GM12878 (cell line): Measurements from ENCODE around the gene CCDC201. TPM values are rescaled to one million over a fixed set of nuclear protein-coding genes. Genes with fewer than 3 reads are reported as not detected.
"Not testable (repeated sequence)": the region's sequence is repeated elsewhere in the genome, so short reads cannot be mapped to it uniquely, and the experiment has no call there.

Experiments used
- ATAC-seq: fragments of 200-7000 bp; cut with Tn5 transposase; 3 replicates; pipeline ENCODE4 v1.9.1; 2020; ENCODE audit warnings: mild to moderate bottlenecking, moderate library complexity
- BruUV-seq: library from RNA; stranded (reverse); fragments of 400-500 nt; replicated peaks from 2 replicates; lab custom pipeline; 2021; lab: Mats Ljungman, UMichigan
- CTCF ChIA-PET: fragments of 300-600 bp; sonication (Branson Sonifier 250); formaldehyde crosslinking; extraction: SDS; loops from one replicate; lab custom pipeline; 2021; ENCODE audit warnings: inconsistent platforms; lab: Yijun Ruan, JAX
- POLR2A ChIA-PET: fragments of 350-600 bp; formaldehyde crosslinking; extraction: SDS; loops from one replicate; lab custom pipeline; 2021; ENCODE audit warnings: inconsistent platforms; lab: Charles Lee
- RAD21 ChIA-PET: fragments of 300-600 bp; sonication (Branson Sonifier 250); formaldehyde crosslinking; loops from one replicate; lab custom pipeline; 2023; ENCODE audit warnings: antibody characterized with exemption; ENCODE audit not compliant: unreplicated experiment; lab: Charles Lee
- SMC1A ChIA-PET: fragments of 300-600 bp; sonication (Branson Sonifier 250); formaldehyde crosslinking; loops from one replicate; lab custom pipeline; 2023; ENCODE audit not compliant: unreplicated experiment, uncharacterized antibody; lab: Charles Lee
- DNase-seq: peaks from one replicate; pipeline ENCODE4 v3.0.0-alpha.2; 2011; ENCODE audit warnings: low read depth, low spot score
- FAIRE-seq: peaks from 3 replicates; lab custom pipeline; 2011; peaks lifted over from hg19 to GRCh38; lab: Jason Lieb, UNC
- H2AFZ ChIP-seq: 2 replicates; pipeline ENCODE4 v1.6.0; 2011; ENCODE audit warnings: low read depth, low read length, control low read depth; ENCODE audit not compliant: control insufficient read depth
- H3K27ac ChIP-seq: 2 replicates; pipeline ENCODE4 v1.5.1; 2011; ENCODE audit warnings: control low read depth; ENCODE audit not compliant: control insufficient read depth, insufficient read depth
- H3K27me3 ChIP-seq, 2 experiments: replicated peaks in 1 of 2; 2 replicates each; pipeline versions ENCODE4 v1.6.0 to v1.6.1; 2011; ENCODE audit warnings: low read length in 1 of 2; ENCODE audit not compliant: control insufficient read depth in 2 of 2, insufficient read depth in 2 of 2
- H3K36me3 ChIP-seq, 2 experiments: 2 replicates each; pipeline ENCODE4 v1.5.1; 2011; ENCODE audit warnings: low read length in 1 of 2; ENCODE audit not compliant: control insufficient read depth in 2 of 2, insufficient read depth in 2 of 2
- H3K4me1 ChIP-seq: 2 replicates; pipeline ENCODE4 v1.6.1; 2011; ENCODE audit warnings: mild to moderate bottlenecking, low read length, moderate library complexity, mixed read lengths; ENCODE audit not compliant: control insufficient read depth, insufficient read depth
- H3K4me2 ChIP-seq: 2 replicates; pipeline ENCODE4 v1.6.0; 2011; ENCODE audit warnings: control low read depth; ENCODE audit not compliant: control insufficient read depth, insufficient read depth
- H3K4me3 ChIP-seq: fragments of 200-600 bp; sonication (generic); 2 replicates; pipeline ENCODE4 v1.5.1; 2016
- H3K79me2 ChIP-seq: 2 replicates; pipeline ENCODE4 v1.6.0; 2011; ENCODE audit warnings: low read length; ENCODE audit not compliant: control insufficient read depth, insufficient read depth
- H3K9ac ChIP-seq: 2 replicates; pipeline ENCODE4 v1.8.0; 2011; ENCODE audit warnings: low read length, control low read depth, mixed read lengths; ENCODE audit not compliant: control insufficient read depth, insufficient read depth
- H3K9me3 ChIP-seq: replicated peaks from 3 replicates; pipeline ENCODE4 v1.5.1; 2011; ENCODE audit warnings: mild to moderate bottlenecking, low read length; ENCODE audit not compliant: control insufficient read depth, insufficient read depth
- H4K20me1 ChIP-seq: 2 replicates; pipeline ENCODE4 v1.6.0; 2011; ENCODE audit not compliant: control insufficient read depth, insufficient read depth
- WGBS: methylation state at CpG from one replicate; pipeline ENCODE4 v1.1.6; 2016; ENCODE audit warnings: low lambda C conversion rate; ENCODE audit not compliant: insufficient replicate concordance, insufficient coverage; ENCODE audit errors: missing lambda C conversion rate; 5-methylcytosine and 5-hydroxymethylcytosine counted together
- in situ Hi-C: fragments of 300-500 bp; cut with MboI; formaldehyde crosslinking; loops from 9 replicates; pipeline ENCODE4 v1.14.3; 2018; ENCODE audit warnings: mixed read lengths
- intact Hi-C: fragments of 100-400 bp; cut with micrococcal nuclease; formaldehyde crosslinking; loops from one replicate; pipeline ENCODE4 v1.14.2; 2022; ENCODE audit not compliant: unreplicated experiment
- polyA plus RNA-seq, 11 experiments: library from polyadenylated mRNA; depleted of rRNA in 4 of 11; unstranded in 6 of 11; stranded (reverse) in 5 of 11; fragments of >200 nt; fragmentation: Nextera tagmentation in 4 of 11; fragmentation: Illumina TruSeq in 1 of 11; extraction: Ambion mirVana in 4 of 11; extraction: Trizol in 1 of 11; gene quantifications; 1 replicate in 1 of 11; 2 replicates in 10 of 11; pipeline versions ENCODE4 v1.2.1 to v1.2.3, GENCODE V29; 2011 to 2016; ENCODE audit warnings: inconsistent platforms in 2 of 11, missing spikeins in 2 of 11, low read depth in 1 of 11
- total RNA-seq, 4 experiments: library from RNA; depleted of rRNA in 3 of 4; stranded (reverse); fragments of >200 nt in 3 of 4; fragmentation: Illumina TruSeq in 1 of 4; extraction: Trizol in 1 of 4; gene quantifications; 2 replicates each; pipeline versions ENCODE4 v1.2.1 to v1.2.3, GENCODE V29; 2013 to 2021

The CCDC201 gene
- total and polyA plus RNA-seq, 10 of the 15 experiments (the other 5 are each of a cell fraction or from before 2014, with no cell fraction given): 0.10 TPM; not detected in 9

DNA sequence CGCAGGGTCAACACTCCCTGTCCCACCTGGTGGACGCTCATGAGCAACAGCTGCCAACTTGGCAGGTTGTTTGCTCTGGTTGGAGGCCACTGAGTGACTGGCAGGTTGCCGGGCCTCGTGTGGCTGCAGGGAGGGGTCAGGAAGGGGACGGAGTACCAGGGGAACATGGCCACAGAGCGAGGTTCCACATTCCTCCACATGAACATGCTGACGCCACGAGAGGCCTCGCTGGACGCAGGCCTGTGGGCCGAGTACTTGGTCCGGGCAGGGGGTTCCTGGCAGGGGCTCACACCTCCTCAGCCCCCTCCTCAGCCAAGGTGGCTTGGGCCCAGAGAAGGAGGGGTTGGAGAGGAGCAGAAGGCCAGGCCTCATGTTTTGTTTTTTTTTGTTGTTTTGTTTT lies 54.1 kb downstream of the CCDC201 start:
- H3K27ac ChIP-seq, in situ Hi-C loops, H3K4me3 ChIP-seq, SMC1A ChIA-PET, H3K9ac ChIP-seq, RAD21 ChIA-PET, H3K9me3 ChIP-seq, H3K36me3 ChIP-seq, H3K27me3 ChIP-seq, CTCF ChIA-PET, H4K20me1 ChIP-seq, FAIRE-seq, POLR2A ChIA-PET, H2AFZ ChIP-seq, DNase-seq, BruUV-seq, H3K79me2 ChIP-seq, H3K4me1 ChIP-seq, H3K4me2 ChIP-seq, intact Hi-C loops, ATAC-seq: not testable (repeated sequence)
- 60% methylated on average over 12 of the region's 12 CpGs for WGBS

DNA sequence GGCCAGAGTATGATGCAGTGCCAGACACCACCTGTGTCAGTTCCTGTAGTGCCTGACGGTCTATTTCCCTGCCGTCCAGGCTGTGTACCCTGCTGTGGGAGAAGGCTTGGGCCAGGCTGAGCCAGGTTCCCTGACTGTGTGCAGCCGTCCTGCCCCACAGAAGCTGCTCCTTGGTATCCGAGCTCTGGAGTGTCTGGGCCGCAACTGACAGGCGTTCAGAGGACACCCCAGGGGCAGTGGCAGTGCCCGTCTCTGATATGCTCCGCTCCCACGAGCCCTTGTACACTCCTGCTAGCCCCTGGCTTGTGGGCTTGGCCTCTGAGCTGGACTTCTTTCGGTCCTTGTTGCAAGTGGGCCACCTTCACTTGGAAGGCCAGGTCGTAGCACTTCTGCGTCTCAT lies 55.0 kb downstream of the CCDC201 start:
- in situ Hi-C loops, SMC1A ChIA-PET, RAD21 ChIA-PET, ATAC-seq, H4K20me1 ChIP-seq, H2AFZ ChIP-seq, H3K4me2 ChIP-seq, H3K36me3 ChIP-seq, H3K79me2 ChIP-seq, BruUV-seq, POLR2A ChIA-PET, CTCF ChIA-PET, H3K27ac ChIP-seq, DNase-seq, H3K9me3 ChIP-seq, FAIRE-seq, H3K27me3 ChIP-seq, intact Hi-C loops, H3K4me1 ChIP-seq, H3K4me3 ChIP-seq, H3K9ac ChIP-seq: not testable (repeated sequence)
- 76% methylated on average over 10 of the region's 12 CpGs for WGBS

GRCh38 chr7:45817016-45817415 lies 55.9 kb downstream of the CCDC201 start:
- in situ Hi-C loops, CTCF ChIA-PET, BruUV-seq, H3K9me3 ChIP-seq, H3K27ac ChIP-seq, intact Hi-C loops, SMC1A ChIA-PET, POLR2A ChIA-PET, RAD21 ChIA-PET, H4K20me1 ChIP-seq, H3K4me3 ChIP-seq, DNase-seq, H3K4me1 ChIP-seq, H3K27me3 ChIP-seq, H3K9ac ChIP-seq, H3K79me2 ChIP-seq, ATAC-seq, FAIRE-seq, H2AFZ ChIP-seq, H3K4me2 ChIP-seq, H3K36me3 ChIP-seq: not testable (repeated sequence)
- WGBS: 62% methylated on average over 6 of the region's 8 CpGs

- H3K27ac ChIP-seq, H4K20me1 ChIP-seq, in situ Hi-C loops, H3K79me2 ChIP-seq, DNase-seq, H3K36me3 ChIP-seq, RAD21 ChIA-PET, H3K4me1 ChIP-seq, H3K4me2 ChIP-seq, H3K4me3 ChIP-seq, ATAC-seq, SMC1A ChIA-PET, POLR2A ChIA-PET, intact Hi-C loops, H3K9me3 ChIP-seq, H3K27me3 ChIP-seq, FAIRE-seq, BruUV-seq, H3K9ac ChIP-seq, H2AFZ ChIP-seq: not testable (repeated sequence)
- CTCF ChIA-PET: interaction anchor here (0.6 kb wide), 1 partner anchor 51 kb away, joined by 3 read pairs; no protein-coding TSS in a partner anchor
- 81% methylated on average over 35 of the region's 37 CpGs for WGBS
Measured at GRCh38 chr7:45814216-45815118, 58.4 kb downstream of the CCDC201 start.
